ENCODE results near the gene TBCC. TPM values are rescaled to one million over a fixed set of nuclear protein-coding genes. Genes with fewer than 3 reads are reported as not detected.

TBCC gene
- total RNA-seq, 4 donors from 2014 or later = 7.9 to 48.7 (median 14.6) TPM

DNA sequence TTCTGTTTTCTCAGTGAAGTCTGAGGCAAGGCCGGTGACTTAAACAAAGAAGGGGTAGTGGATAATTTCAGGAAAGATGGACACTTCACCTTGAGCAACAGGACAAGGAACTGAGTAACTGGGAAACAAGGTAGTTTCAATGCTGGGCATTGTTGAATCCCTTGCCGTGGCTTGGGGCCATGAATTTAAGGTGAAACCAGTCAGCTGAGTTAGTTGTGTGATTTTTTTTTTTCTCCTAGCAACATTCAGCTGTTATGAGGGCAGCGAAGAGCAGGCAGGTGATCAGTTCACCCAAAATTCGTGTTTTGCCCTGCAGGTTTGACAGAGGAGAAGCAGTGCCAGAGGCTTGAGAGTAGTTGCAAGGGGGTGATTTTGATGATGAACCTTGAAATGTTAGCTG is 42.8 kb upstream of the TBCC start:
- DNase-seq = no peak
- intact Hi-C loops (cut with DNase I; ENCODE audit: low total_unique reads) = no loop called here
- Histone ChIP-seq H3K27me3 (no peaks in the 10 kb centered on the region), H3K27ac (peak overlapping the region; percentile 63 to 71), H3K36me3 (no peaks in the 10 kb centered on the region), H3K4me1 (peaks cover 9 to 11% of the 10 kb centered on the region in 2 donors), H3K4me3 (no peak overlapping the region), H3K9me3 (no peaks in the 10 kb centered on the region)
- no peak for TF ChIP-seq POLR2A (IDR thresholded peaks at IDR 0.05)
- TF ChIP-seq, protein P1, sequence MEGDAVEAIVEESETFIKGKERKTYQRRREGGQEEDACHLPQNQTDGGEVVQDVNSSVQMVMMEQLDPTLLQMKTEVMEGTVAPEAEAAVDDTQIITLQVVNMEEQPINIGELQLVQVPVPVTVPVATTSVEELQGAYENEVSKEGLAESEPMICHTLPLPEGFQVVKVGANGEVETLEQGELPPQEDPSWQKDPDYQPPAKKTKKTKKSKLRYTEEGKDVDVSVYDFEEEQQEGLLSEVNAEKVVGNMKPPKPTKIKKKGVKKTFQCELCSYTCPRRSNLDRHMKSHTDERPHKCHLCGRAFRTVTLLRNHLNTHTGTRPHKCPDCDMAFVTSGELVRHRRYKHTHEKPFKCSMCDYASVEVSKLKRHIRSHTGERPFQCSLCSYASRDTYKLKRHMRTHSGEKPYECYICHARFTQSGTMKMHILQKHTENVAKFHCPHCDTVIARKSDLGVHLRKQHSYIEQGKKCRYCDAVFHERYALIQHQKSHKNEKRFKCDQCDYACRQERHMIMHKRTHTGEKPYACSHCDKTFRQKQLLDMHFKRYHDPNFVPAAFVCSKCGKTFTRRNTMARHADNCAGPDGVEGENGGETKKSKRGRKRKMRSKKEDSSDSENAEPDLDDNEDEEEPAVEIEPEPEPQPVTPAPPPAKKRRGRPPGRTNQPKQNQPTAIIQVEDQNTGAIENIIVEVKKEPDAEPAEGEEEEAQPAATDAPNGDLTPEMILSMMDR (IDR thresholded peaks at IDR 0.05) = no peak

DNA sequence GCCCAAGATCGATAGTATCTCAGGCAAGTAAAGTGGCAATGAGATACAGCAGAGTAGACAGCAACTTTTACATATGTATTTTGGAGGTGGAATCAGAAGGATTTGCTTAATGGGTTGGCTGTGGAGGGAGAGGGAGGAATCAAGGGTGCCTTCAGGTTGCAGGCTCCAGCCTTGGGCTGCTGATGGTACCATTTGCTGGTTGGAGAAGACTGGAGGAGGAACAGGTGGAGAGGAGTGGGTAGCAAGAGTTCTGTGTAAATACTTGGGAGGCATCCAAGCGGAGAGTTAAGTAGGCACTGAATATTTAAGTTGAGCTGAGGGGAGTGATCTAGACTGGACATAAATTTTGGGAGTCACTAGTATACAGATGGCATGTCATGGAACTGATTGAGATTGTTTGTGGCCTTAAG is 41.2 kb upstream of the TBCC start:
- H3K4me3 ChIP-seq = peak overlapping the region in 1 of 2 donors; percentile 87
- intact Hi-C loops (cut with DNase I; ENCODE audit: low total_unique reads) = no loop called here

DNA sequence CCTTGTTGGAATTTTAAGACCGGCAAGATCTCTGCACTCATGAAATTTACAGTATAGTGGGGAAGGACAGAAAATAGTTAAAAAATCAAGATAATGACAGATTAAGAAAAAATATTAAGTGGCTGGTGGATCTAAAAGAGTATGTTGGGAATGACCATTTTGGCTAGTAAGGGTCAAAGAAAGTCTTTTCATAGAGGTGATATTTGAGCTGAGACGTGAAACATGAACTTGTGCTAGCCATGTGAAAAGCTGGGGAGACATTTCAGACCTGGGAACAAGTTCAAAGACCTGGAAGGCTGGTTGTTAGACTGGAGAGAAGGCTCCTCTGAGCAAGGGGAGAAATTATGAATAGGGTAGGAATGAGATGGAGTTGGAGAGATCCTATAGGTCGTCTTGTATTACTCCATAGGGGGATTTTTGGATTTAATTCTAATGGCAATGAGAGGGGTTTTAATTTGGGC is 40.7 kb upstream of the TBCC start:
- H3K27me3 ChIP-seq = no peaks in the 10 kb centered on the region
- intact Hi-C loops (cut with DNase I; ENCODE audit: low total_unique reads) = no loop called here
- H3K36me3 ChIP-seq = no peaks in the 10 kb centered on the region
- TF ChIP-seq, protein P1 (IDR thresholded peaks at IDR 0.05) = no peak
- TF ChIP-seq POLR2A (IDR thresholded peaks at IDR 0.05) = no peak
- H3K4me3 ChIP-seq = peak overlapping the region in 1 of 2 donors; percentile 87
- H3K9me3 ChIP-seq = no peaks in the 10 kb centered on the region
- no peak for DNase-seq
- peaks cover 9 to 11% of the 10 kb centered on the region in 2 donors for H3K4me1 ChIP-seq
- H3K27ac ChIP-seq = peak overlapping the region; percentile 99 to 100

More for the DNA sequence above, 41.2 kb upstream of the TBCC start:
- TF ChIP-seq, protein P1 (IDR thresholded peaks at IDR 0.05) = no peak
- no peak for TF ChIP-seq POLR2A (IDR thresholded peaks at IDR 0.05)
- Histone ChIP-seq H3K9me3 (no peaks in the 10 kb centered on the region), H3K36me3 (no peaks in the 10 kb centered on the region), H3K27me3 (no peaks in the 10 kb centered on the region), H3K27ac (peak overlapping the region; percentile 99 to 100), H3K4me1 (peaks cover 9 to 11% of the 10 kb centered on the region in 2 donors)
- DNase-seq = no peak

DNA sequence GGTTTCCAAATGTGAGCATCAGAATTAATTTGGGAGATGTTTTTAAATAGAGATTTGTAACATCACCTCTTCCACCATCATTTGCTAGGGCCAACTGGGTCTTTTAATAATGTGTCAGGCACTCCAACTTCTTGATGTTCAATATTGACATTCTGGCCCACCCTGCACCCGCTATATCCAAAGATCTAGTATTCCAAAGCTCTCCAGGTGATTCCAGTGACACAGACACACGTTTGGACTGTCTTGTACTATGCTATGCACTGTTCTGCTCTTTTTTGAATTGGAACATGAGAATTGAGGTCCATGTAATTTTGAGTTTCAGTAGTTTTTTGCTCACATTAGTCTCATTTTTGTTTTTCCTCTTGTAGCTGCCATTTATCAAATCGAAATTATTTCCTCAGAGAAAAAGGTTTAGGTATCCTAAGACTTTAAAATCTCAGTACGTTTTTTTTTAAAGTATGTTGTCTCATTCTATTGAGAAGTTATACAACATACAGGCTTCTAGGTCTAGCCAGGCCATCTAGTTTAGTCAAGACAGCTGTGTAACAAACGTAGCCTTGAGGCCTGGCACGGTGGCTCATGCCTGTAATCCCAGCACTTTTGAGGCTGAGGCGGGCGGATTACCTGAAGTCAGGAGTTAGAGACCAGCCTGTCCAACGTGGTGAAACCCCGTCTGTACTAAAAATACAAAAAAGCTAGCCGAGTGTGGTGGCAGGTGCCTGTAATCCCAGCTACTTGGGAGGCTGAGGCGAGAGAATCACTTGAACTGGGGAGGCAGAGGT is 39.0 kb upstream of the TBCC start:
- TF ChIP-seq, protein P1 (IDR thresholded peaks at IDR 0.05) = no peak
- TF ChIP-seq POLR2A (IDR thresholded peaks at IDR 0.05) = no peak
- Histone ChIP-seq H3K27me3 (no peaks in the 10 kb centered on the region), H3K27ac (peak overlapping the region; percentile 99 to 100), H3K4me1 (peaks cover 9% of the 10 kb centered on the region in 2 donors), H3K9me3 (no peaks in the 10 kb centered on the region), H3K4me3 (peak overlapping the region; percentile 87 to 98), H3K36me3 (no peaks in the 10 kb centered on the region)
- intact Hi-C loops (cut with DNase I; ENCODE audit: low total_unique reads) = loop anchor here (5.0 kb wide), 1 partner anchor 38 kb away; the partner anchor contains the start of gene TBCC
- DNase-seq = no peak

All from uterus (tissue), 4 donors.